K562 (cell line): ENCODE data around the gene RSPH9. TPM values are rescaled to one million over a fixed set of nuclear protein-coding genes. Genes with fewer than 3 reads are reported as not detected.

Experiments used
- ATAC-seq: fragments of 200-7000 bp; cut with Tn5 transposase; 3 replicates; pipeline ENCODE4 v1.9.1; 2020; ENCODE audit warnings: moderate library complexity
- BruUV-seq: library from RNA; stranded (reverse); fragments of 400-500 nt; replicated peaks from 2 replicates; lab custom pipeline; 2021; lab: Mats Ljungman, UMichigan
- CTCF ChIA-PET: fragments of 300-600 bp; formaldehyde crosslinking; extraction: SDS; loops from one replicate; lab custom pipeline; 2021; ENCODE audit warnings: low intra/inter-chr PET ratio; lab: Yijun Ruan, JAX
- POLR2A ChIA-PET: fragments of 300-600, 350-650 bp; sonication (Branson Sonifier 250); formaldehyde crosslinking; extraction: SDS; loops from one replicate; lab custom pipeline; 2021; ENCODE audit warnings: antibody characterized with exemption, inconsistent platforms; lab: Yijun Ruan, JAX
- DNase-seq, 4 experiments: peaks; one replicate each; pipeline versions ENCODE4 v3.0.0 to v3.0.0-alpha.2; 2011 to 2018; ENCODE audit warnings: low spot score in 3 of 4, mixed read lengths in 3 of 4; ENCODE audit errors: extremely low read depth in 1 of 4
- FAIRE-seq: peaks from 2 replicates; lab custom pipeline; 2011; peaks lifted over from hg19 to GRCh38; lab: Jason Lieb, UNC
- H2AFZ ChIP-seq: 2 replicates; pipeline ENCODE4 v1.6.0; 2011; ENCODE audit warnings: low read depth, low read length, control low read depth, inconsistent platforms
- H3K27ac ChIP-seq: fragments of 200-600 bp; 3 replicates; pipeline ENCODE4 v1.8.0; 2011; ENCODE audit warnings: low read depth, mild to moderate bottlenecking, control low read depth, inconsistent platforms, low read length, moderate library complexity, mixed read lengths; ENCODE audit errors: extremely low read depth
- H3K27me3 ChIP-seq, 2 experiments: fragments of 300-600 bp in 1 of 2; 2 replicates in 1 of 2; 3 replicates in 1 of 2; pipeline versions ENCODE4 v1.6.0 to v1.8.0; 2011; ENCODE audit warnings: inconsistent platforms in 2 of 2, low read length in 2 of 2, mild to moderate bottlenecking in 1 of 2, mixed read lengths in 1 of 2, moderate library complexity in 1 of 2; ENCODE audit not compliant: control insufficient read depth in 2 of 2, insufficient read depth in 2 of 2
- H3K36me3 ChIP-seq: fragments of 300-600 bp; 3 replicates; pipeline ENCODE4 v1.8.0; 2011; ENCODE audit warnings: mild to moderate bottlenecking, low read length, inconsistent platforms; ENCODE audit not compliant: control insufficient read depth, insufficient read depth
- H3K4me1 ChIP-seq, 2 experiments: fragments of 200-600 bp in 1 of 2; replicated peaks in 1 of 2; 2 replicates in 1 of 2; 3 replicates in 1 of 2; pipeline versions ENCODE4 v1.5.1 to v1.8.0; 2011; ENCODE audit warnings: inconsistent platforms in 2 of 2, low read length in 2 of 2, mild to moderate bottlenecking in 1 of 2, mixed read lengths in 1 of 2, moderate library complexity in 1 of 2; ENCODE audit not compliant: control insufficient read depth in 2 of 2, insufficient read depth in 2 of 2
- H3K4me2 ChIP-seq: 2 replicates; pipeline ENCODE4 v1.6.1; 2011; ENCODE audit warnings: low read length, control low read depth, inconsistent platforms, mixed read lengths; ENCODE audit not compliant: insufficient read depth
- H3K4me3 ChIP-seq: fragments of 200-600 bp; sonication (generic), shearing (Covaris generic); 2 replicates; pipeline ENCODE4 v1.5.1; 2016; ENCODE audit warnings: control low read depth, inconsistent platforms
- H3K79me2 ChIP-seq: fragments of 200-600 bp; 3 replicates; pipeline ENCODE4 v1.8.0; 2011; ENCODE audit warnings: low read length, inconsistent platforms; ENCODE audit not compliant: control insufficient read depth, insufficient read depth
- H3K9ac ChIP-seq, 2 experiments: 2 replicates each; pipeline versions ENCODE4 v1.6.0 to v1.6.1; 2011; ENCODE audit warnings: low read depth in 2 of 2, low read length in 2 of 2, control low read depth in 1 of 2, inconsistent platforms in 1 of 2, mild to moderate bottlenecking in 1 of 2, mixed read lengths in 1 of 2; ENCODE audit not compliant: insufficient read depth in 1 of 2
- H3K9me1 ChIP-seq: one replicate; pipeline ENCODE4 v1.6.0; 2011; ENCODE audit warnings: inconsistent platforms, mild to moderate bottlenecking, low read length, moderate library complexity; ENCODE audit not compliant: control insufficient read depth, insufficient read depth
- H3K9me3 ChIP-seq: replicated peaks from 2 replicates; pipeline ENCODE4 v1.5.1; 2011; ENCODE audit warnings: low read depth, low read length, inconsistent platforms; ENCODE audit not compliant: control insufficient read depth, insufficient read depth
- H4K20me1 ChIP-seq: replicated peaks from 2 replicates; pipeline ENCODE4 v1.6.1; 2011; ENCODE audit warnings: low read length, inconsistent platforms, mixed read lengths; ENCODE audit not compliant: control insufficient read depth, insufficient read depth
- CBX5 ChIP-seq: IDR thresholded peaks from 2 replicates; pipeline ENCODE4 v1.6.1; 2014; ENCODE audit warnings: low read depth, borderline replicate concordance
- ESRRA ChIP-seq: fragments of 450-650 bp; IDR thresholded peaks from 2 replicates; pipeline ENCODE4 v1.6.1; 2014; ENCODE audit warnings: low read depth, mild to moderate bottlenecking, moderate library complexity, borderline replicate concordance
- ESRRB ChIP-seq: fragments of 250-450 bp; sonication (Bioruptor Pico); IDR thresholded peaks from 2 replicates; pipeline ENCODE4 v1.5.0; 2020; ENCODE audit warnings: mild to moderate bottlenecking, moderate library complexity, borderline replicate concordance
- FOXK1 ChIP-seq: sonication (generic); formaldehyde crosslinking; IDR thresholded peaks from 2 replicates; pipeline ENCODE4 v1.8.0; 2022; ENCODE audit warnings: missing genetic modification reagents, mild to moderate bottlenecking, borderline replicate concordance
- MXI1 ChIP-seq: IDR thresholded peaks from 2 replicates; pipeline ENCODE4 v1.6.1; 2011; ENCODE audit warnings: low read depth, mild to moderate bottlenecking, improper control_type of control experiment, low read length
- NR2C2 ChIP-seq, 2 experiments: fragments of 200-800 bp in 1 of 2; sonication (Bioruptor generic) in 1 of 2; sonication (generic) in 1 of 2; formaldehyde crosslinking in 1 of 2; IDR thresholded peaks; 2 replicates each; pipeline versions ENCODE4 v1.6.1 to v1.8.0; 2016 to 2022; ENCODE audit warnings: mild to moderate bottlenecking in 1 of 2, missing compliant biosample characterization in 1 of 2, missing genetic modification characterization in 1 of 2, missing genetic modification reagents in 1 of 2
- STAT5A ChIP-seq: IDR thresholded peaks from 2 replicates; pipeline ENCODE4 v1.6.1; 2012; ENCODE audit warnings: low read length, inconsistent platforms, borderline replicate concordance
- ZNF174 ChIP-seq: fragments of 250-450 bp; sonication (Bioruptor Pico); IDR thresholded peaks from 2 replicates; pipeline ENCODE4 v1.4.0; 2020; ENCODE audit warnings: mild to moderate bottlenecking
- WGBS: fragments of 100-300 bp; shearing (Covaris generic); methylation state at CpG from one replicate; pipeline ENCODE4 v1.1.6; 2016; ENCODE audit warnings: low coverage, mixed read lengths; ENCODE audit not compliant: insufficient coverage; ENCODE audit errors: missing lambda C conversion rate; 5-methylcytosine and 5-hydroxymethylcytosine counted together
- in situ Hi-C: fragments of 300-500 bp; cut with MboI; formaldehyde crosslinking; loops from 4 replicates; pipeline ENCODE4 v1.15.0; 2018; ENCODE audit warnings: inconsistent platforms, mixed read lengths
- intact Hi-C: fragments of 100-400 bp; cut with micrococcal nuclease; formaldehyde crosslinking; loops from 2 replicates; pipeline ENCODE4 v1.14.2; 2022
- polyA plus RNA-seq, 8 experiments: library from polyadenylated mRNA; depleted of rRNA in 4 of 8; stranded (reverse) in 5 of 8; unstranded in 3 of 8; fragments of >200 nt; fragmentation: Nextera tagmentation in 2 of 8; fragmentation: Illumina TruSeq in 1 of 8; extraction: Ambion mirVana in 2 of 8; extraction: Trizol in 1 of 8; gene quantifications; 2 replicates each; pipeline versions ENCODE4 v1.2.1 to v1.2.3, GENCODE V29; 2011 to 2014; ENCODE audit warnings: inconsistent platforms in 1 of 8, missing spikeins in 1 of 8
- total RNA-seq, 7 experiments: library from RNA; depleted of rRNA in 6 of 7; stranded (reverse); fragments of >200 nt in 6 of 7; fragmentation: Illumina TruSeq in 2 of 7; extraction: Trizol in 2 of 7; gene quantifications; 2 replicates each; pipeline versions ENCODE4 v1.2.1 to v1.2.3, GENCODE V29; 2011 to 2021; ENCODE audit warnings: low replicate concordance in 1 of 7
- TF ChIP-seq, protein P1 (sequence below): fragments of 150-350 bp; conservative IDR thresholded peaks from 2 replicates; pipeline ENCODE4 v1.6.1; 2014; ENCODE audit warnings: low read length
- TF ChIP-seq, protein P2 (sequence below): fragments of 450-650 bp; IDR thresholded peaks from 2 replicates; pipeline ENCODE4 v1.6.1; 2018; ENCODE audit not compliant: partially characterized antibody
- TF ChIP-seq, protein P3 (sequence below): fragments of 450-650 bp; IDR thresholded peaks from 2 replicates; pipeline ENCODE4 v1.7.0; 2016; ENCODE audit warnings: borderline replicate concordance
- TF ChIP-seq, protein P4 (sequence below): fragments of 450-650 bp; formaldehyde crosslinking; IDR thresholded peaks from 2 replicates; pipeline ENCODE4 v1.4.0; 2020; ENCODE audit warnings: mild to moderate bottlenecking, moderate library complexity

The RSPH9 gene
- total and polyA plus RNA-seq, 9 of the 15 experiments (the other 6 are each of a cell fraction or from before 2014, with no cell fraction given) = 0.05 to 0.60 (median 0.39) TPM; not detected in 6

DNA sequence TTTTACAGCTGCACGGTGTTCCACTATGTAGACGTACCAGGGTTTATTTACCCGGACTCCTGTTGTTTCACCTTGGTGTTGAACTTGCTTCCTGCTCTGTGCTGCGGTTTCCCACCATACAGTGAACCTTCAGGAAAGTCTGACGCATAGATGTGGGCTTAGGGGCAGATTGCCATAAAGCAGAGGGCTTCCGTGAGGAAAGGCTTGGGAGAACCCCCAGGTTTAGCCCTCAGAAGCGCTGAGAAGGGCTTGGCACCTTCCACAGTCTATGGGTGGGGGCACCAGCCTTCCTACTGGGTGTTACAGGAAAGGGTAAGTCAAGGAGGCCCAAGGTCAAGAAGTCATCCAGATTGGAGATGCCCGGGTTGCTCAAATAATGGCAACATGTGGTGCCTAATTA, 62.0 kb downstream of the RSPH9 start:
- no TSS peak for BruUV-seq
- no peak overlapping the region for H3K4me2 ChIP-seq
- FAIRE-seq (no peak), DNase-seq (no peak), ATAC-seq (no peak)
- no peaks in the 10 kb centered on the region for H3K9me3 ChIP-seq
- H3K4me1 ChIP-seq = peaks cover 17 to 62% of the 10 kb centered on the region in 2 experiments
- in situ Hi-C loops (no loop called here), intact Hi-C loops (no loop called here)
- no peak overlapping the region for H3K27ac ChIP-seq
- H3K4me3 ChIP-seq = no peak overlapping the region
- no peaks in the 10 kb centered on the region for H3K79me2 ChIP-seq
- CTCF ChIA-PET = no interaction called here
- H3K9me1 ChIP-seq = no peaks in the 10 kb centered on the region
- POLR2A ChIA-PET = interaction anchor here (0.7 to 1.4 kb wide), 3 partner anchors 10 to 15 kb away, joined by 3 to 4 read pairs (median 3); no protein-coding TSS in a partner anchor
- H3K36me3 ChIP-seq = no peaks in the 10 kb centered on the region
- no peaks in the 10 kb centered on the region for H4K20me1 ChIP-seq
- TF ChIP-seq ZNF174 (CRISPR knock-in tag) (no peak), MXI1 (no peak), FOXK1 (CRISPR knock-in tag) (no peak), STAT5A (no peak), CBX5 (no peak), NR2C2 (CRISPR knock-in tag; IDR thresholded peaks at IDR 0.05) (no peak), NR2C2 (tag; IDR thresholded peaks at IDR 0.05) (peak; percentile 37; the same call in 1 of the 2 replicates), ESRRB (CRISPR knock-in tag) (no peak), ESRRA (0 out of 2 replicates have a peak, but pooled peaks have one; percentile 28)
- TF ChIP-seq, protein P1, sequence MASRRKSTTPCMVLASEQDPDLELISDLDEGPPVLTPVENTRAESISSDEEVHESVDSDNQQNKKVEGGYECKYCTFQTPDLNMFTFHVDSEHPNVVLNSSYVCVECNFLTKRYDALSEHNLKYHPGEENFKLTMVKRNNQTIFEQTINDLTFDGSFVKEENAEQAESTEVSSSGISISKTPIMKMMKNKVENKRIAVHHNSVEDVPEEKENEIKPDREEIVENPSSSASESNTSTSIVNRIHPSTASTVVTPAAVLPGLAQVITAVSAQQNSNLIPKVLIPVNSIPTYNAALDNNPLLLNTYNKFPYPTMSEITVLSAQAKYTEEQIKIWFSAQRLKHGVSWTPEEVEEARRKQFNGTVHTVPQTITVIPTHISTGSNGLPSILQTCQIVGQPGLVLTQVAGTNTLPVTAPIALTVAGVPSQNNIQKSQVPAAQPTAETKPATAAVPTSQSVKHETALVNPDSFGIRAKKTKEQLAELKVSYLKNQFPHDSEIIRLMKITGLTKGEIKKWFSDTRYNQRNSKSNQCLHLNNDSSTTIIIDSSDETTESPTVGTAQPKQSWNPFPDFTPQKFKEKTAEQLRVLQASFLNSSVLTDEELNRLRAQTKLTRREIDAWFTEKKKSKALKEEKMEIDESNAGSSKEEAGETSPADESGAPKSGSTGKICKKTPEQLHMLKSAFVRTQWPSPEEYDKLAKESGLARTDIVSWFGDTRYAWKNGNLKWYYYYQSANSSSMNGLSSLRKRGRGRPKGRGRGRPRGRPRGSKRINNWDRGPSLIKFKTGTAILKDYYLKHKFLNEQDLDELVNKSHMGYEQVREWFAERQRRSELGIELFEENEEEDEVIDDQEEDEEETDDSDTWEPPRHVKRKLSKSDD = no peak
- TF ChIP-seq, protein P2, sequence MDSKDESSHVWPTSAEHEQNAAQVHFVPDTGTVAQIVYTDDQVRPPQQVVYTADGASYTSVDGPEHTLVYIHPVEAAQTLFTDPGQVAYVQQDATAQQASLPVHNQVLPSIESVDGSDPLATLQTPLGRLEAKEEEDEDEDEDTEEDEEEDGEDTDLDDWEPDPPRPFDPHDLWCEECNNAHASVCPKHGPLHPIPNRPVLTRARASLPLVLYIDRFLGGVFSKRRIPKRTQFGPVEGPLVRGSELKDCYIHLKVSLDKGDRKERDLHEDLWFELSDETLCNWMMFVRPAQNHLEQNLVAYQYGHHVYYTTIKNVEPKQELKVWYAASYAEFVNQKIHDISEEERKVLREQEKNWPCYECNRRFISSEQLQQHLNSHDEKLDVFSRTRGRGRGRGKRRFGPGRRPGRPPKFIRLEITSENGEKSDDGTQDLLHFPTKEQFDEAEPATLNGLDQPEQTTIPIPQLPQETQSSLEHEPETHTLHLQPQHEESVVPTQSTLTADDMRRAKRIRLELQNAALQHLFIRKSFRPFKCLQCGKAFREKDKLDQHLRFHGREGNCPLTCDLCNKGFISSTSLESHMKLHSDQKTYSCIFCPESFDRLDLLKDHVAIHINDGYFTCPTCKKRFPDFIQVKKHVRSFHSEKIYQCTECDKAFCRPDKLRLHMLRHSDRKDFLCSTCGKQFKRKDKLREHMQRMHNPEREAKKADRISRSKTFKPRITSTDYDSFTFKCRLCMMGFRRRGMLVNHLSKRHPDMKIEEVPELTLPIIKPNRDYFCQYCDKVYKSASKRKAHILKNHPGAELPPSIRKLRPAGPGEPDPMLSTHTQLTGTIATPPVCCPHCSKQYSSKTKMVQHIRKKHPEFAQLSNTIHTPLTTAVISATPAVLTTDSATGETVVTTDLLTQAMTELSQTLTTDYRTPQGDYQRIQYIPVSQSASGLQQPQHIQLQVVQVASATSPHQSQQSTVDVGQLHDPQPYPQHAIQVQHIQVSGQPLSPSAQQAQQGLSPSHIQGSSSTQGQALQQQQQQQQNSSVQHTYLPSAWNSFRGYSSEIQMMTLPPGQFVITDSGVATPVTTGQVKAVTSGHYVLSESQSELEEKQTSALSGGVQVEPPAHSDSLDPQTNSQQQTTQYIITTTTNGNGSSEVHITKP = no peak
- TF ChIP-seq, protein P3, sequence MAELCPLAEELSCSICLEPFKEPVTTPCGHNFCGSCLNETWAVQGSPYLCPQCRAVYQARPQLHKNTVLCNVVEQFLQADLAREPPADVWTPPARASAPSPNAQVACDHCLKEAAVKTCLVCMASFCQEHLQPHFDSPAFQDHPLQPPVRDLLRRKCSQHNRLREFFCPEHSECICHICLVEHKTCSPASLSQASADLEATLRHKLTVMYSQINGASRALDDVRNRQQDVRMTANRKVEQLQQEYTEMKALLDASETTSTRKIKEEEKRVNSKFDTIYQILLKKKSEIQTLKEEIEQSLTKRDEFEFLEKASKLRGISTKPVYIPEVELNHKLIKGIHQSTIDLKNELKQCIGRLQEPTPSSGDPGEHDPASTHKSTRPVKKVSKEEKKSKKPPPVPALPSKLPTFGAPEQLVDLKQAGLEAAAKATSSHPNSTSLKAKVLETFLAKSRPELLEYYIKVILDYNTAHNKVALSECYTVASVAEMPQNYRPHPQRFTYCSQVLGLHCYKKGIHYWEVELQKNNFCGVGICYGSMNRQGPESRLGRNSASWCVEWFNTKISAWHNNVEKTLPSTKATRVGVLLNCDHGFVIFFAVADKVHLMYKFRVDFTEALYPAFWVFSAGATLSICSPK = no peak
- TF ChIP-seq, protein P4, sequence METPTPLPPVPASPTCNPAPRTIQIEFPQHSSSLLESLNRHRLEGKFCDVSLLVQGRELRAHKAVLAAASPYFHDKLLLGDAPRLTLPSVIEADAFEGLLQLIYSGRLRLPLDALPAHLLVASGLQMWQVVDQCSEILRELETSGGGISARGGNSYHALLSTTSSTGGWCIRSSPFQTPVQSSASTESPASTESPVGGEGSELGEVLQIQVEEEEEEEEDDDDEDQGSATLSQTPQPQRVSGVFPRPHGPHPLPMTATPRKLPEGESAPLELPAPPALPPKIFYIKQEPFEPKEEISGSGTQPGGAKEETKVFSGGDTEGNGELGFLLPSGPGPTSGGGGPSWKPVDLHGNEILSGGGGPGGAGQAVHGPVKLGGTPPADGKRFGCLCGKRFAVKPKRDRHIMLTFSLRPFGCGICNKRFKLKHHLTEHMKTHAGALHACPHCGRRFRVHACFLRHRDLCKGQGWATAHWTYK = no peak
- no peak overlapping the region for H3K9ac ChIP-seq
- 32% methylated on average over 8 of the region's 8 CpGs for WGBS
- peak overlapping the region; percentile 37 for H2AFZ ChIP-seq
- no peaks in the 10 kb centered on the region for H3K27me3 ChIP-seq
